ENCODE measurements around the gene CNDP2. TPM values are rescaled to one million over a fixed set of nuclear protein-coding genes. Genes with fewer than 3 reads are reported as not detected.

CNDP2 gene
- total and polyA plus RNA-seq, 2 of the 13 experiments (the other 11 are each of a cell fraction or from before 2014, with no cell fraction given): 64.7 to 80.8 TPM

DNA sequence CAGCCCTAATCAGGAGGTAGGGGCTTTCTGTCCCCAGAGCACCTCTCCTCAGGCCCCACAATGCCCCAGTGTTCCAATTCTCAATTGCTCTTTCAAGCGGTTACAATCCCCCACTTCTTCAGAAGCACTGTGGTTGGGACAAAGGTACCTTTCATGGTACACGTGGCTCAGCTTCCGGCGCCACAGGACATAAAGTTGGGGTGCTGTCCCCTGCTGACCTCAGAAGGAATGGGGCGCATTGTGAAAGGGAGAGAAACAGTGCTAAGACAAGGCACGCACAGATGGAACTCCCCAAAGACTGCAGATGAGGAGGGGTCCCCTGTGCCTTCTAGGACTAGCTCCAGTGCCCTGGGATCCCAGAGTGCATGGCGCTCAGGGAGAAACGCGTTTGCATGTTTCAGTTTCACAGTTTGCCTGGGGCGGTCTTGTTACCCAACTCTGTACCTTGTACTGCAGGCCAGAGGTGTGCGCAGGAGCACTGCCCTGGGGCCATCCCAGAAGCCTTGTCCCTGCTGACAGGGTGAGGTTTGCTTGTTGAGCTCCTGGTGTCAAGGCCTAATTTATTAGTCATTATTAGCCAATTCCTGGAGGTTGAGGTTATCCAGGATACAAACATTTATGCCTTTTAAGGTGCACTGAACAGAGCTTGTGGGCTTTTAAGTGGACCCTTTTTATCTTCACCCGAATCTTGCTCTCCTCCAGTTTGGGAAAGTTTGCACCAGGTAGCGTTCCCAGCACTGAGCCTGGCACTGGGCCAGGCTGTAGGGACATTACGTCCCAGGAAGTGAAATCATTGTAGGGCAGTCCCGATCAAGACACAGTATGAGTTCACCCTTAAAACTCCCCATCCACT, 45.8 kb downstream of the CNDP2 start (continued):
- TF ChIP-seq ISL2 (CRISPR knock-in tag; IDR thresholded peaks at IDR 0.05): peak; percentile 76; the same call in 1 of the 2 replicates
- TF ChIP-seq ZSCAN29 (CRISPR knock-in tag; conservative IDR thresholded peaks at IDR 0.05): peak; percentile 72; the same call in 1 of the 2 replicates
- 0 out of 2 replicates have a peak, but pooled peaks have one; percentile 49 for TF ChIP-seq KDM4B (CRISPR knock-in tag; IDR thresholded peaks at IDR 0.05)
- TF ChIP-seq ZC3H13 (CRISPR knock-in tag; IDR thresholded peaks at IDR 0.05): 0 out of 2 replicates have a peak, but pooled peaks have one; percentile 58
- peak in 1 of 2 experiments; percentile 65; a peak in 1 of 4 replicates for TF ChIP-seq KLF16 (CRISPR knock-in tag; IDR thresholded peaks at IDR 0.05)
- TF ChIP-seq, protein P1, sequence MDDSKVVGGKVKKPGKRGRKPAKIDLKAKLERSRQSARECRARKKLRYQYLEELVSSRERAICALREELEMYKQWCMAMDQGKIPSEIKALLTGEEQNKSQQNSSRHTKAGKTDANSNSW (CRISPR knock-in tag; IDR thresholded peaks at IDR 0.05; ENCODE audit: borderline replicate concordance): 0 out of 2 replicates have a peak, but pooled peaks have one; percentile 33
- peak; percentile 76; the same call in 1 of the 2 replicates for TF ChIP-seq ZNF605 (CRISPR knock-in tag; IDR thresholded peaks at IDR 0.05)
- TF ChIP-seq, protein P2, sequence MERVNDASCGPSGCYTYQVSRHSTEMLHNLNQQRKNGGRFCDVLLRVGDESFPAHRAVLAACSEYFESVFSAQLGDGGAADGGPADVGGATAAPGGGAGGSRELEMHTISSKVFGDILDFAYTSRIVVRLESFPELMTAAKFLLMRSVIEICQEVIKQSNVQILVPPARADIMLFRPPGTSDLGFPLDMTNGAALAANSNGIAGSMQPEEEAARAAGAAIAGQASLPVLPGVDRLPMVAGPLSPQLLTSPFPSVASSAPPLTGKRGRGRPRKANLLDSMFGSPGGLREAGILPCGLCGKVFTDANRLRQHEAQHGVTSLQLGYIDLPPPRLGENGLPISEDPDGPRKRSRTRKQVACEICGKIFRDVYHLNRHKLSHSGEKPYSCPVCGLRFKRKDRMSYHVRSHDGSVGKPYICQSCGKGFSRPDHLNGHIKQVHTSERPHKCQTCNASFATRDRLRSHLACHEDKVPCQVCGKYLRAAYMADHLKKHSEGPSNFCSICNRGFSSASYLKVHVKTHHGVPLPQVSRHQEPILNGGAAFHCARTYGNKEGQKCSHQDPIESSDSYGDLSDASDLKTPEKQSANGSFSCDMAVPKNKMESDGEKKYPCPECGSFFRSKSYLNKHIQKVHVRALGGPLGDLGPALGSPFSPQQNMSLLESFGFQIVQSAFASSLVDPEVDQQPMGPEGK (CRISPR knock-in tag; IDR thresholded peaks at IDR 0.05): peak; percentile 79
- TF ChIP-seq SKIL (CRISPR knock-in tag; IDR thresholded peaks at IDR 0.05; ENCODE audit: borderline replicate concordance): peak; percentile 75; the same call in 1 of the 2 replicates
- TF ChIP-seq MATR3 (CRISPR knock-in tag; IDR thresholded peaks at IDR 0.05): no peak
- TF ChIP-seq ARNT (IDR thresholded peaks at IDR 0.05): no peak
- TF ChIP-seq, protein P3, sequence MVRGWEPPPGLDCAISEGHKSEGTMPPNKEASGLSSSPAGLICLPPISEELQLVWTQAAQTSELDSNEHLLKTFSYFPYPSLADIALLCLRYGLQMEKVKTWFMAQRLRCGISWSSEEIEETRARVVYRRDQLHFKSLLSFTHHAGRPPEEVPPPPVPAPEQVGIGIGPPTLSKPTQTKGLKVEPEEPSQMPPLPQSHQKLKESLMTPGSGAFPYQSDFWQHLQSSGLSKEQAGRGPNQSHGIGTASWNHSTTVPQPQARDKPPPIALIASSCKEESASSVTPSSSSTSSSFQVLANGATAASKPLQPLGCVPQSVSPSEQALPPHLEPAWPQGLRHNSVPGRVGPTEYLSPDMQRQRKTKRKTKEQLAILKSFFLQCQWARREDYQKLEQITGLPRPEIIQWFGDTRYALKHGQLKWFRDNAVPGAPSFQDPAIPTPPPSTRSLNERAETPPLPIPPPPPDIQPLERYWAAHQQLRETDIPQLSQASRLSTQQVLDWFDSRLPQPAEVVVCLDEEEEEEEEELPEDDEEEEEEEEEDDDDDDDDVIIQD (CRISPR knock-in tag; IDR thresholded peaks at IDR 0.05; ENCODE audit: low read depth): peak; percentile 62
- TF ChIP-seq, protein P4, sequence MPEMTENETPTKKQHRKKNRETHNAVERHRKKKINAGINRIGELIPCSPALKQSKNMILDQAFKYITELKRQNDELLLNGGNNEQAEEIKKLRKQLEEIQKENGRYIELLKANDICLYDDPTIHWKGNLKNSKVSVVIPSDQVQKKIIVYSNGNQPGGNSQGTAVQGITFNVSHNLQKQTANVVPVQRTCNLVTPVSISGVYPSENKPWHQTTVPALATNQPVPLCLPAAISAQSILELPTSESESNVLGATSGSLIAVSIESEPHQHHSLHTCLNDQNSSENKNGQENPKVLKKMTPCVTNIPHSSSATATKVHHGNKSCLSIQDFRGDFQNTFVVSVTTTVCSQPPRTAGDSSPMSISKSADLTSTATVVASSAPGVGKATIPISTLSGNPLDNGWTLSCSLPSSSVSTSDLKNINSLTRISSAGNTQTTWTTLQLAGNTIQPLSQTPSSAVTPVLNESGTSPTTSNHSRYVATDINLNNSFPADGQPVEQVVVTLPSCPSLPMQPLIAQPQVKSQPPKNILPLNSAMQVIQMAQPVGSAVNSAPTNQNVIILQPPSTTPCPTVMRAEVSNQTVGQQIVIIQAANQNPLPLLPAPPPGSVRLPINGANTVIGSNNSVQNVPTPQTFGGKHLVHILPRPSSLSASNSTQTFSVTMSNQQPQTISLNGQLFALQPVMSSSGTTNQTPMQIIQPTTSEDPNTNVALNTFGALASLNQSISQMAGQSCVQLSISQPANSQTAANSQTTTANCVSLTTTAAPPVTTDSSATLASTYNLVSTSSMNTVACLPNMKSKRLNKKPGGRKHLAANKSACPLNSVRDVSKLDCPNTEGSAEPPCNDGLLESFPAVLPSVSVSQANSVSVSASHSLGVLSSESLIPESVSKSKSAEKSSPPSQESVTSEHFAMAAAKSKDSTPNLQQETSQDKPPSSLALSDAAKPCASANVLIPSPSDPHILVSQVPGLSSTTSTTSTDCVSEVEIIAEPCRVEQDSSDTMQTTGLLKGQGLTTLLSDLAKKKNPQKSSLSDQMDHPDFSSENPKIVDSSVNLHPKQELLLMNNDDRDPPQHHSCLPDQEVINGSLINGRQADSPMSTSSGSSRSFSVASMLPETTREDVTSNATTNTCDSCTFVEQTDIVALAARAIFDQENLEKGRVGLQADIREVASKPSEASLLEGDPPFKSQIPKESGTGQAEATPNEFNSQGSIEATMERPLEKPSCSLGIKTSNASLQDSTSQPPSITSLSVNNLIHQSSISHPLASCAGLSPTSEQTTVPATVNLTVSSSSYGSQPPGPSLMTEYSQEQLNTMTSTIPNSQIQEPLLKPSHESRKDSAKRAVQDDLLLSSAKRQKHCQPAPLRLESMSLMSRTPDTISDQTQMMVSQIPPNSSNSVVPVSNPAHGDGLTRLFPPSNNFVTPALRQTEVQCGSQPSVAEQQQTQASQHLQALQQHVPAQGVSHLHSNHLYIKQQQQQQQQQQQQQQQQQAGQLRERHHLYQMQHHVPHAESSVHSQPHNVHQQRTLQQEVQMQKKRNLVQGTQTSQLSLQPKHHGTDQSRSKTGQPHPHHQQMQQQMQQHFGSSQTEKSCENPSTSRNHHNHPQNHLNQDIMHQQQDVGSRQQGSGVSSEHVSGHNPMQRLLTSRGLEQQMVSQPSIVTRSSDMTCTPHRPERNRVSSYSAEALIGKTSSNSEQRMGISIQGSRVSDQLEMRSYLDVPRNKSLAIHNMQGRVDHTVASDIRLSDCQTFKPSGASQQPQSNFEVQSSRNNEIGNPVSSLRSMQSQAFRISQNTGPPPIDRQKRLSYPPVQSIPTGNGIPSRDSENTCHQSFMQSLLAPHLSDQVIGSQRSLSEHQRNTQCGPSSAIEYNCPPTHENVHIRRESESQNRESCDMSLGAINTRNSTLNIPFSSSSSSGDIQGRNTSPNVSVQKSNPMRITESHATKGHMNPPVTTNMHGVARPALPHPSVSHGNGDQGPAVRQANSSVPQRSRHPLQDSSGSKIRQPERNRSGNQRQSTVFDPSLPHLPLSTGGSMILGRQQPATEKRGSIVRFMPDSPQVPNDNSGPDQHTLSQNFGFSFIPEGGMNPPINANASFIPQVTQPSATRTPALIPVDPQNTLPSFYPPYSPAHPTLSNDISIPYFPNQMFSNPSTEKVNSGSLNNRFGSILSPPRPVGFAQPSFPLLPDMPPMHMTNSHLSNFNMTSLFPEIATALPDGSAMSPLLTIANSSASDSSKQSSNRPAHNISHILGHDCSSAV (CRISPR knock-in tag; IDR thresholded peaks at IDR 0.05; ENCODE audit: borderline replicate concordance): 0 out of 2 replicates have a peak, but pooled peaks have one; percentile 56

All from HepG2 (cell line).